ENCODE measurements around the gene ZP3. TPM values are rescaled to one million over a fixed set of nuclear protein-coding genes. Genes with fewer than 3 reads are reported as not detected.
"Not testable (repeated sequence)": the region's sequence is repeated elsewhere in the genome, so short reads cannot be mapped to it uniquely, and the experiment has no call there.

The ZP3 gene
- total RNA-seq, 4 donors from 2014 or later = 1.9 to 5.9 TPM; not detected in 2

- H3K4me1 ChIP-seq; H3K27ac ChIP-seq; H3K4me3 ChIP-seq; H3K27me3 ChIP-seq; DNase-seq; intact Hi-C loops (cut with DNase I; ENCODE audit: low total_unique reads); H3K9me3 ChIP-seq; H3K36me3 ChIP-seq: not testable (repeated sequence)
Observed at GRCh38 chr7:76471556-76472221, 46.9 kb downstream of the ZP3 start.

GRCh38 chr7:76473097-76473496 is 48.3 kb downstream of the ZP3 start:
- H3K27me3 ChIP-seq; H3K27ac ChIP-seq; intact Hi-C loops (cut with DNase I; ENCODE audit: low total_unique reads); H3K9me3 ChIP-seq; H3K4me3 ChIP-seq; H3K4me1 ChIP-seq; H3K36me3 ChIP-seq; DNase-seq: not testable (repeated sequence)

GRCh38 chr7:76476280-76476679 is 51.5 kb downstream of the ZP3 start:
- DNase-seq; H3K36me3 ChIP-seq; H3K27me3 ChIP-seq; H3K4me1 ChIP-seq; H3K27ac ChIP-seq; intact Hi-C loops (cut with DNase I; ENCODE audit: low total_unique reads); H3K9me3 ChIP-seq; H3K4me3 ChIP-seq: not testable (repeated sequence)

GRCh38 chr7:76476742-76477474 is 52.2 kb downstream of the ZP3 start:
- H3K4me3 ChIP-seq; H3K4me1 ChIP-seq; H3K27ac ChIP-seq; H3K9me3 ChIP-seq; intact Hi-C loops (cut with DNase I; ENCODE audit: low total_unique reads); H3K27me3 ChIP-seq; DNase-seq; H3K36me3 ChIP-seq: not testable (repeated sequence)

- intact Hi-C loops (cut with DNase I; ENCODE audit: low total_unique reads); DNase-seq; H3K27me3 ChIP-seq; H3K36me3 ChIP-seq; H3K27ac ChIP-seq; H3K4me3 ChIP-seq; H3K9me3 ChIP-seq; H3K4me1 ChIP-seq: not testable (repeated sequence)
Observed at GRCh38 chr7:76479628-76480027, 54.9 kb downstream of the ZP3 start.

- intact Hi-C loops (cut with DNase I; ENCODE audit: low total_unique reads); H3K27me3 ChIP-seq; H3K4me3 ChIP-seq: not testable (repeated sequence)
Observed at GRCh38 chr7:76480403-76481253, 55.9 kb downstream of the ZP3 start.

GRCh38 chr7:76482660-76483059 is 57.9 kb downstream of the ZP3 start:
- H3K27me3 ChIP-seq; H3K4me1 ChIP-seq; H3K27ac ChIP-seq; H3K4me3 ChIP-seq; DNase-seq; H3K9me3 ChIP-seq; intact Hi-C loops (cut with DNase I; ENCODE audit: low total_unique reads); H3K36me3 ChIP-seq: not testable (repeated sequence)

More at GRCh38 chr7:76480403-76481253, 55.9 kb downstream of the ZP3 start:
- not testable (repeated sequence) for H3K36me3 ChIP-seq, H3K27ac ChIP-seq, H3K9me3 ChIP-seq, H3K4me1 ChIP-seq, DNase-seq

GRCh38 chr7:76483081-76483480 is 58.3 kb downstream of the ZP3 start:
- H3K27me3 ChIP-seq; intact Hi-C loops (cut with DNase I; ENCODE audit: low total_unique reads): not testable (repeated sequence)

GRCh38 chr7:76484456-76484855 is 59.7 kb downstream of the ZP3 start:
- H3K27me3 ChIP-seq; H3K36me3 ChIP-seq; DNase-seq; H3K4me1 ChIP-seq; intact Hi-C loops (cut with DNase I; ENCODE audit: low total_unique reads); H3K9me3 ChIP-seq; H3K4me3 ChIP-seq; H3K27ac ChIP-seq: not testable (repeated sequence)

More at GRCh38 chr7:76483081-76483480, 58.3 kb downstream of the ZP3 start:
- H3K4me3 ChIP-seq, H3K36me3 ChIP-seq, DNase-seq, H3K27ac ChIP-seq, H3K4me1 ChIP-seq, H3K9me3 ChIP-seq: not testable (repeated sequence)

- H3K4me3 ChIP-seq; H3K36me3 ChIP-seq; H3K27me3 ChIP-seq; DNase-seq; H3K27ac ChIP-seq; intact Hi-C loops (cut with DNase I; ENCODE audit: low total_unique reads); H3K9me3 ChIP-seq; H3K4me1 ChIP-seq: not testable (repeated sequence)
Observed at GRCh38 chr7:76485822-76486610, 61.3 kb downstream of the ZP3 start.

GRCh38 chr7:76486618-76487017 is 61.9 kb downstream of the ZP3 start:
- H3K27ac ChIP-seq; intact Hi-C loops (cut with DNase I; ENCODE audit: low total_unique reads); H3K9me3 ChIP-seq; H3K36me3 ChIP-seq; H3K4me1 ChIP-seq; DNase-seq; H3K27me3 ChIP-seq; H3K4me3 ChIP-seq: not testable (repeated sequence)

GRCh38 chr7:76487969-76488368 is 63.2 kb downstream of the ZP3 start:
- H3K4me1 ChIP-seq; H3K36me3 ChIP-seq; intact Hi-C loops (cut with DNase I; ENCODE audit: low total_unique reads); H3K9me3 ChIP-seq; H3K4me3 ChIP-seq; H3K27me3 ChIP-seq; DNase-seq; H3K27ac ChIP-seq: not testable (repeated sequence)
